Activated CD8-positive, alpha-beta memory T cell treated with anti-CD3 and anti-CD28 coated beads for 4 hours (primary cell): ENCODE results near the gene N4BP2L2.

Experiments
- DNase-seq, 2 donors: peaks; one replicate each; pipeline ENCODE4 v3.0.0-alpha.2; 2020; ENCODE audit warnings: low read depth in 2 of 2

The N4BP2L2 gene

GRCh38 chr13:32468502-32469142, 70.0 kb downstream of the N4BP2L2 start:
- DNase-seq, result no peak

- no peak for DNase-seq
These were observed 82.0 kb downstream of the N4BP2L2 start for GRCh38 chr13:32456591-32456990.

GRCh38 chr13:32455594-32455903, 83.0 kb downstream of the N4BP2L2 start:
- DNase-seq, result no peak

- no peak for DNase-seq
These were observed 83.6 kb downstream of the N4BP2L2 start for GRCh38 chr13:32454886-32455593.

- DNase-seq, result no peak
These were observed 84.6 kb downstream of the N4BP2L2 start for GRCh38 chr13:32453981-32454380.

- no peak for DNase-seq
These were observed 89.6 kb downstream of the N4BP2L2 start for GRCh38 chr13:32448972-32449371.

- no peak for DNase-seq
These were observed 90.5 kb downstream of the N4BP2L2 start for GRCh38 chr13:32447894-32448623.

GRCh38 chr13:32446773-32447465, 91.7 kb downstream of the N4BP2L2 start:
- DNase-seq, result no peak

- DNase-seq, result no peak
These were observed 92.4 kb downstream of the N4BP2L2 start for GRCh38 chr13:32446220-32446619.

GRCh38 chr13:32445461-32445860, 93.1 kb downstream of the N4BP2L2 start:
- DNase-seq, result no peak

- no peak for DNase-seq
These were observed 95.5 kb downstream of the N4BP2L2 start for GRCh38 chr13:32443111-32443510.

- no peak for DNase-seq
These were observed 99.7 kb downstream of the N4BP2L2 start for GRCh38 chr13:32438871-32439270.

GRCh38 chr13:32432856-32433255, 105.7 kb downstream of the N4BP2L2 start:
- DNase-seq, result no peak

GRCh38 chr13:32431361-32431760, 107.2 kb downstream of the N4BP2L2 start:
- DNase-seq, result no peak

GRCh38 chr13:32430018-32430747, 108.4 kb downstream of the N4BP2L2 start:
- no peak for DNase-seq

GRCh38 chr13:32429433-32429909, 109.1 kb downstream of the N4BP2L2 start:
- DNase-seq, result no peak

GRCh38 chr13:32428581-32429432, 109.8 kb downstream of the N4BP2L2 start:
- DNase-seq, result no peak

GRCh38 chr13:32427852-32428580, 110.6 kb downstream of the N4BP2L2 start, which contains the start of gene N4BP2L1:
TSS of gene N4BP2L1 (minus strand) at chr13:32428130. CDS start at chr13:32428082, 48 bp downstream.
- DNase-seq, result peak; percentile 75 to 84

GRCh38 chr13:32426990-32427851, 111.4 kb downstream of the N4BP2L2 start:
- DNase-seq, result peak; percentile 30 to 35
